K562 (cell line): ENCODE results near the gene SH2D7. TPM values are rescaled to one million over a fixed set of nuclear protein-coding genes. Genes with fewer than 3 reads are reported as not detected.

Experiments used
- BACH1 ChIP-seq: fragments of 200-800 bp; sonication (Bioruptor generic); IDR thresholded peaks from 2 replicates; pipeline ENCODE4 v1.6.1; 2016; ENCODE audit warnings: missing genetic modification characterization, missing compliant biosample characterization
- DIDO1 ChIP-seq: fragments of 450-650 bp; IDR thresholded peaks from 2 replicates; pipeline ENCODE4 v1.6.1; 2016; ENCODE audit warnings: low read depth, missing biosample characterization, missing genetic modification characterization
- ETV1 ChIP-seq: fragments of 450-650 bp; conservative IDR thresholded peaks from 2 replicates; pipeline ENCODE4 v1.6.1; 2016; ENCODE audit warnings: missing genetic modification characterization, control low read depth, low read depth, missing compliant biosample characterization
- IRF2 ChIP-seq: sonication (generic); formaldehyde crosslinking; IDR thresholded peaks from 2 replicates; pipeline ENCODE4 v1.8.1; 2022; ENCODE audit warnings: mild to moderate bottlenecking, missing genetic modification reagents
- LEF1 ChIP-seq: fragments of 450-650 bp; IDR thresholded peaks from 2 replicates; pipeline ENCODE4 v1.6.1; 2016; ENCODE audit warnings: mild to moderate bottlenecking
- MYC ChIP-seq, 2 experiments: fragments of 250-450 bp in 1 of 2; sonication (Bioruptor Pico) in 1 of 2; IDR thresholded peaks; 2 replicates each; pipeline versions ENCODE4 v1.5.1 to v1.6.1; 2012 to 2021; ENCODE audit warnings: low read depth in 2 of 2, borderline replicate concordance in 1 of 2, improper control_type of control experiment in 1 of 2, low read length in 1 of 2, mild to moderate bottlenecking in 1 of 2, moderate library complexity in 1 of 2
- PHB ChIP-seq: fragments of 250-450 bp; sonication (Bioruptor Pico); IDR thresholded peaks from 2 replicates; pipeline ENCODE4 v1.5.0; 2021
- ZBTB12 ChIP-seq: fragments of 250-450 bp; sonication (Bioruptor Pico); IDR thresholded peaks from 2 replicates; pipeline ENCODE4 v1.4.0; 2020
- ZFP36 ChIP-seq: fragments of 150-350 bp; IDR thresholded peaks from 2 replicates; pipeline ENCODE4 v1.6.1; 2018; ENCODE audit warnings: low read length, low read depth; ENCODE audit not compliant: partially characterized antibody
- polyA plus RNA-seq, 8 experiments: library from polyadenylated mRNA; depleted of rRNA in 4 of 8; stranded (reverse) in 5 of 8; unstranded in 3 of 8; fragments of >200 nt; fragmentation: Nextera tagmentation in 2 of 8; fragmentation: Illumina TruSeq in 1 of 8; extraction: Ambion mirVana in 2 of 8; extraction: Trizol in 1 of 8; gene quantifications; 2 replicates each; pipeline versions ENCODE4 v1.2.1 to v1.2.3, GENCODE V29; 2011 to 2014; ENCODE audit warnings: inconsistent platforms in 1 of 8, missing spikeins in 1 of 8
- total RNA-seq, 7 experiments: library from RNA; depleted of rRNA in 6 of 7; stranded (reverse); fragments of >200 nt in 6 of 7; fragmentation: Illumina TruSeq in 2 of 7; extraction: Trizol in 2 of 7; gene quantifications; 2 replicates each; pipeline versions ENCODE4 v1.2.1 to v1.2.3, GENCODE V29; 2011 to 2021; ENCODE audit warnings: low replicate concordance in 1 of 7
- TF ChIP-seq, protein P1 (sequence below): sonication (generic); formaldehyde crosslinking; IDR thresholded peaks from 2 replicates; pipeline ENCODE4 v1.8.0; 2022; ENCODE audit warnings: missing genetic modification reagents, mild to moderate bottlenecking, moderate library complexity, borderline replicate concordance
- TF ChIP-seq, protein P2 (sequence below): fragments of 250-450 bp; sonication (Bioruptor Pico); IDR thresholded peaks from 2 replicates; pipeline ENCODE4 v1.4.0; 2020; ENCODE audit warnings: mild to moderate bottlenecking, moderate library complexity

SH2D7 gene
- total and polyA plus RNA-seq, 9 of the 15 experiments (the other 6 are each of a cell fraction or from before 2014, with no cell fraction given): not detected

DNA sequence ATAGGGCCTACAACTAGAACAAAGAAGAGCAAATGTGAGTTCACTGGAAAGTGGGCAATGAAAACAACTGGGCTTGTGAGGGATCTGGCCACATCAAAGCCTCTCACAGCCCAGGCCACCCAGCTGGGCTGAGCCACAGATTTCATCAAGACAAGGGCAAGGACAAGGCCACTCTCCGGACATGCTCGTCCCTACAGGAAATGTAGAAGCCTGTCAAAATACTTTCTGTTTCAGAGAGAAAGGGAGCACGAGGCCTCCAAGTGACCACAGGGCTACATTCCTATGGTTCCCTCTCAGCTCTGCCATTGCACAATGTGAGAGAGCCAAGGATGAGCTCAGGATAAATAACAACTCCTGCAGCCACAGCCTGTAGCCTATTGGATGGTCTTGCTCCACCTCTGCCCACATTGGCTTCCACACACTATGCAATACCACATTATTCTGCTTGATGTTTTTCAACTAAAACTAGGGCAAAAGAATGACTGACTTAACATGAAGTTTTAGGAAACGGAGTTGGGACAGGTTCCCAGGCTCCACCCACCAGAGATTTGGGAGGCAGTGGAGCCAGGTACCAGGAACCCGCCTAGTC is 27.0 kb upstream of the SH2D7 start (continued):
- TF ChIP-seq, protein P1, sequence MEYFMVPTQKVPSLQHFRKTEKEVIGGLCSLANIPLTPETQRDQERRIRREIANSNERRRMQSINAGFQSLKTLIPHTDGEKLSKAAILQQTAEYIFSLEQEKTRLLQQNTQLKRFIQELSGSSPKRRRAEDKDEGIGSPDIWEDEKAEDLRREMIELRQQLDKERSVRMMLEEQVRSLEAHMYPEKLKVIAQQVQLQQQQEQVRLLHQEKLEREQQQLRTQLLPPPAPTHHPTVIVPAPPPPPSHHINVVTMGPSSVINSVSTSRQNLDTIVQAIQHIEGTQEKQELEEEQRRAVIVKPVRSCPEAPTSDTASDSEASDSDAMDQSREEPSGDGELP (CRISPR knock-in tag): peak; percentile 74
- TF ChIP-seq IRF2 (CRISPR knock-in tag) (no peak), ZFP36 (no peak), ETV1 (tag) (peak; percentile 81), DIDO1 (tag) (no peak), MYC (IDR thresholded peaks at IDR 0.05; ENCODE audit: low read depth, low read length) (peak; percentile 53), MYC (CRISPR knock-in tag; IDR thresholded peaks at IDR 0.05; ENCODE audit: borderline replicate concordance, low read depth) (no peak), LEF1 (peak; percentile 65; the same call in 1 of the 2 replicates), PHB (CRISPR knock-in tag) (no peak), ZBTB12 (no peak), BACH1 (peak; percentile 30; the same call in 1 of the 2 replicates)
- TF ChIP-seq, protein P2, sequence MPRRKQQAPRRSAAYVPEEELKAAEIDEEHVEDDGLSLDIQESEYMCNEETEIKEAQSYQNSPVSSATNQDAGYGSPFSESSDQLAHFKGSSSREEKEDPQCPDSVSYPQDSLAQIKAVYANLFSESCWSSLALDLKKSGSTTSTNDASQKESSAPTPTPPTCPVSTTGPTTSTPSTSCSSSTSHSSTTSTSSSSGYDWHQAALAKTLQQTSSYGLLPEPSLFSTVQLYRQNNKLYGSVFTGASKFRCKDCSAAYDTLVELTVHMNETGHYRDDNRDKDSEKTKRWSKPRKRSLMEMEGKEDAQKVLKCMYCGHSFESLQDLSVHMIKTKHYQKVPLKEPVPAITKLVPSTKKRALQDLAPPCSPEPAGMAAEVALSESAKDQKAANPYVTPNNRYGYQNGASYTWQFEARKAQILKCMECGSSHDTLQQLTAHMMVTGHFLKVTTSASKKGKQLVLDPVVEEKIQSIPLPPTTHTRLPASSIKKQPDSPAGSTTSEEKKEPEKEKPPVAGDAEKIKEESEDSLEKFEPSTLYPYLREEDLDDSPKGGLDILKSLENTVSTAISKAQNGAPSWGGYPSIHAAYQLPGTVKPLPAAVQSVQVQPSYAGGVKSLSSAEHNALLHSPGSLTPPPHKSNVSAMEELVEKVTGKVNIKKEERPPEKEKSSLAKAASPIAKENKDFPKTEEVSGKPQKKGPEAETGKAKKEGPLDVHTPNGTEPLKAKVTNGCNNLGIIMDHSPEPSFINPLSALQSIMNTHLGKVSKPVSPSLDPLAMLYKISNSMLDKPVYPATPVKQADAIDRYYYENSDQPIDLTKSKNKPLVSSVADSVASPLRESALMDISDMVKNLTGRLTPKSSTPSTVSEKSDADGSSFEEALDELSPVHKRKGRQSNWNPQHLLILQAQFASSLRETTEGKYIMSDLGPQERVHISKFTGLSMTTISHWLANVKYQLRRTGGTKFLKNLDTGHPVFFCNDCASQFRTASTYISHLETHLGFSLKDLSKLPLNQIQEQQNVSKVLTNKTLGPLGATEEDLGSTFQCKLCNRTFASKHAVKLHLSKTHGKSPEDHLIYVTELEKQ (CRISPR knock-in tag): no peak
